GM18517 (cell line): ENCODE results near the gene CLN3.
"Not testable (repeated sequence)": the region's sequence is repeated elsewhere in the genome, so short reads cannot be mapped to it uniquely, and the experiment has no call there.

Source experiments
- ATAC-seq: cut with Tn5 transposase; IDR thresholded peaks from one replicate; pipeline ENCODE4 v1.9.1; 2021; ENCODE audit warnings: mild to moderate bottlenecking, moderate library complexity; ENCODE audit not compliant: unreplicated experiment

CLN3 gene

DNA sequence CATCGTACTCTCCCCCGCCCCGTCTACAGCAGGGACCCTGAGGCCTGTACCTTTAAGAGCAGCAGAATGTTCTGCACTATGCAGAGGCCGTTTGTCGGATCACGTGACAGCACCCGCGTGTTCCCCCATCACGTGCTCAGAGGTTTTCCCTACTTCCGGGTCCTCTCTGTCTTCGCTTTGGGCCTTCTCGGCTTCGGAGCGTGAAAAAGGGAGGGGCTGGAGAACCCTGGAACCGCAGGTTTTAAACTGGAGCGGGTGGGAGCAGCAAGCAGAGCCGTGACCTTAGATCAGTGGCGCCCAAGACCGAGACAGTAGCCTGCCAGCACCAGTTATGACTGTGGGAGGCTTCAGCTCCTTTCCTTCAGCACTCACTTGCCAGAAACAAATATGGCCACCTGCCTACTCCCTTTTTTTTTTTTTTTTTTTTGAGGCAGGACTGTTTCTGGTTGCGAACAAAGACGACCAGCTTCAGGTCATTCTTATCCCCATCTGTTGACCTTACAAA is at the start of gene CLN3:
CLN3 (minus strand) TSS at position 105 of the 505 bp plus-strand sequence. CDS start 315 bp downstream, outside the sequence.
- peak; percentile 73 for ATAC-seq

DNA sequence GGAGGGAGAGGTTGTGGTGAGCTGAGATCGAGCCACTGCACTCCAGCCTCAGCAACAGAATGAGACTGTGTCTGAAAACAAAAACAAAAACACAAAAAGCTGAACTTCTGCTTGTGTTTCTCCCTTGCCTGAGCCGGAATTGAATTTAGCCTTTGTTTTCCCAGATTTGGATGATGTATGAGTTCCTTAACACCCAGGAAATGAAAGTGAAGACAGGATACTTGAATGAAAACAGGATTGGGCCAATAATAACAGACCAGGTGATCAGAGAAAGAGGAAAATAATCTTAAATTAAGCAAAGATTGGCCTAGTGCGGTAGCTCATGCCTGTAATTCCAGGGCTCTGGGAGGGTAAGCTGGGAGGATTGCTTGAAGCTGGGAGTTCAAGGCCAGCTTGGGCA is 48.5 kb upstream of the CLN3 start:
- ATAC-seq, result no peak

DNA sequence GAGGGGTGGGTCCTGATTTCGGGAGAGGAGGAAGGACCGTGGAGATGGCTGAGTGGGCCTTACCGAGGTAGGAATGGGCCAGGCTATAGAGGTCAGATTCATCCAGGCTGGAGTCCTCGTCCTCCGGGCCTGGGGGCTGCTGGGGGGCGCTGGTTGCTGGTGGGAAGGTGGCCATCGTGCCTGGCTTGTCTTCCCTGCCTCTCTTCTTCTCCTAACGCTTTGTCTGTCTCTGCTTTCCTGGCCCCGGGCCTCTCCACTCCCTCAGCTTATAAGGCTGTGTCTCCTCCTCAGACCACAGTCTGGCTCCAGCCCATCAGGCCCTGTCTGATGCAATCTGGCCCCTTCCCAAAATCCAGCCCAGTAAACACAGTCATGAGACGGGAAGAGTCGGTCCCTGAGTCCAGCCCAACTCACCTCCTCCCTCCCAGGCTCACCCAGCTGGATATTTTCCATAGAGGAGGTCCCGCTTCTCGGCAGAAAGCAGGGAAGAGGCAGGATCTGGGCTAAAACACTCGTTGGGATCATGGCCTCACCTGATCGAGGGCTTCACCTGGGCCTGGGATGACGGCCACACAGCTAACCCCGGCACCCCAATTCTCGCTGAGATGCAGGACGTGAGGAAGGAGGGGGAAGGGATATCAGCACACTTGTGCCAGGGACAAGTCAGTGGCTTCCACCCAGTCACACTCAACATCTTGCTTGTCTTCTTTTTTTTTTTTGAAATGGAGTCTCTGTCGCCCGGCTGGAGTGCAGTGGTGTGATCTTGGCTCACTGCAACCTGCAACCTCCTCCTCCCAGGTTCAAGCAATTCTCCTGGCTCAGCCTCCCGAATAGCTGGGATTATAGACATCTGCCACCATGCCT is 47.1 kb upstream of the CLN3 start, which contains the start of gene NUPR1:
NUPR1 (minus strand) TSS at position 242 of the 864 bp plus-strand sequence; CDS start at position 175, 67 bp downstream.
- no peak for ATAC-seq

DNA sequence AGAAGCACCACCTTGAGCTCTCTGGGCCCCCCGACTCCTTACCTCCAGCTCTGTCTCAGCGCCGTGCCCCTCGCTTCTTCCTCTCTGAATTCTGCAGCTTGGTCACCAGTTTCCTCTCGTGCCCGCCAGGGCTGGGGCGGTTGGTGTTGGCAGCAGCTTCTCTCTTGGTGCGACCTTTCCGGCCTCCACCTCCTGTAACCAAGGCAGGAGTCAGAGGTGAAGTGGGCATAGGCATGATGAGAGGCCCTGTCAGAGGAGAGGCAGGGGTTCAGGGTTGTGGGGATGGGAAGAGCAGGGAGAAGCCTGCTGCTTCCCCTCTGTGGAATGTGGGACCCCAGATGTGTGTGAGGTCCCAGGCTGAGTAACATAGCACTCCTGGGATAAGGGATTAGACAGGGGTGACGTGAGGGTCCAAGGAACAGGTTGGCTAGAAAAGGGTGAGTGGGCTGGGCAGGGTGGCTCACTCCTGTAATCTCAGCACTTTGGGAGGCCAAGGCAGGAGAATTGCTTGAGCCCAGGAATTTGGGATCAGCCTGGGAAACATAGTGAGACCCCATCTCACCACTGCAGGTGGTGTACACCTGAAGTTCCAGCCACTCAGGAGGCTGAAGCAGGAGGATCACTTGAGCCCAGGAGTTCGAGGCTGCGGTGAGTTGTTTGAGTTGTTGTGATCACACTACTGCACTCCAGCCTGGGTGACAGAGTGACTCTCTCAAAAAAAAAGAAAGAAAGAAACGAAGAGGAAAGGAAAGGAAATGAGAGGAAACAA is 46.3 kb upstream of the CLN3 start:
- no peak for ATAC-seq

DNA sequence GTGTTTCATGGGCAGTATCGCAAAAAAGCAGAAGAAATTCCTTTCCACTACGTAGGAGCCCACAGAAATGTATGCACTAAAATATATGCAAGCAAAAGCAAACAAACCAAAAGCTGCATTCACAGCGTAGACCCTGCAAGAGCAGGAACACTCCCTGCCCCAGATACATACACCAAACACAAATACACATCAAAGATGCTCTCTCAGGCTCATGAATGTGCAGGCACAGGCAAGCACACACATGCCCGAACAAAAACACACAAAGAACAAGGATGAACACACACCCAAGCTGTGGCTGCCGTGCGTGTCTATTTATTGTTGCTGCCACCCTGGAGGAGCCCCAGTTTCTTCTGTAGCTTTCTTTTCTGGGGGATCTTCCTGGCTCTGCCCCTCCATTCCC is 45.2 kb upstream of the CLN3 start:
- ATAC-seq, result no peak

DNA sequence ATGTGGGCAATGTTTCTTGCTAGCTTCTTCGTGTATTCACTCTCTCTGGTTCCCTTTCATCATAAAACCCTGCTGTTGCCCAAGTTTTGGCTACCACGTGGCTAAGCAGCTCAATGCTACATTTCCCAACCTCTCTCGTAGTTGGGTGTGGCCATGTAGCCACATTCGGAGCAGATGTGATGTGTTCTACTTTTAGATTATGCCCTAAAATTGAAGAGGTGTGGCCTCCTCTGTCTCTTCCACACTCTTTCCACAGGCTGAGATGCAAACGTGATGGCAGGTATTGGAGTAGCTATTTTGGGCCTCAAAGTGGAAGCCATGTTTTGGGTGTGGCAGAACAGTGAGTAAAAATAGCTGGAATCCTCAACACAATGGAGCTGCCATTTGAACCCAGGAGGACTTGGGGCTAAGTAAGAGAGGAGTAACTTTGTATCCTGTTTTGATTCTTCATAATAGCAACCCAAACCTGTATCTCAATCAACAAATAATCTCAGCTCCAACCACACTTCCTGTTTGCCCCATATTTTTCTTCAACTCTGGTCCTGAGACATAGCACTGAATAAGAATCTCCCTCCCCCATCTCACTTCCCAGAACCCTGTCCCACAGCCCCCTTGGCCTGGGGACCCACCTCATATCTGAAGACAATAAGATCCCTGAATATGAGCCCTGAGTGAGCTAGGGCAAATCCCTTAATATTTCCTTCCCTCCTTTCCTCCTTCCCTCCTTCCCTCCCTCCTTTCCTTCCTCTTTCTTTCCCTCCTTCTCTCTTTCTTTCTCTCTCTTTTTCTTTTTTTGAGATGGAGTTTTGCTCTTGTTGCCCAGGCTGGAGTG is 42.9 kb upstream of the CLN3 start:
- no peak for ATAC-seq

DNA sequence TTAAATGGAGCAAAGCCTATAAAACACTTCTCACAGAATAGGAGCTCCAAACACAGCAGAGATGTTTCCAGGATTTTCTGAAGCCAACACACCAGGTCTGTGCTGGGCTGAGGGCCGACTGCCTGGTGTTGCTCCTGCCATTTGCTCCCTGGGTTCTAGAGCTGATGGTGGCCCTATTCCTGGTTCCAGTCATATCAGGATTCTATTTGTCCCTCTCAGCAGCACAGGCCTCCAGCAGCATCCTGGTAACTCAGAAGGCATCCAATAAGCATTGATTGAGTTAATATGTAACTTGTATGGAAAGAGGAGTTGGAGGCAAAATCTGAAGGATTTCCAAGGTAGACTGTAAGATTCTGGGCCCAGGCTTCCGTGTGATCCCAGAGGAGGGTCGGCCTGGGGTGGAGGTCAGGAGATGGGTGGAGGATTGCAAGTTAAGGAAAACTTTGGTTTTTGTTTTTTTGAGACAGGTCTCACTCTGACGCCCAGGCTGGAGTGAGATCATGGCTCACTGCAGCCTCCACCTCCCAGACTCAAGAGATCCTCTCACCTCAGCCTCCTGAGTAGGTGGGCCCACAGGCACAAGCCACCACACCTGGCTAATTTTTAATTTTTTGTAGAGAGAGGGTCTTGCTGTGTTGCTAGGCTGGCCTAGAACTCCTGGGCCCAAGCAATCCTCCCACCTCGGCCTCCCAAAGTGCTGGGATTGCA is 41.2 kb upstream of the CLN3 start:
- no peak for ATAC-seq

DNA sequence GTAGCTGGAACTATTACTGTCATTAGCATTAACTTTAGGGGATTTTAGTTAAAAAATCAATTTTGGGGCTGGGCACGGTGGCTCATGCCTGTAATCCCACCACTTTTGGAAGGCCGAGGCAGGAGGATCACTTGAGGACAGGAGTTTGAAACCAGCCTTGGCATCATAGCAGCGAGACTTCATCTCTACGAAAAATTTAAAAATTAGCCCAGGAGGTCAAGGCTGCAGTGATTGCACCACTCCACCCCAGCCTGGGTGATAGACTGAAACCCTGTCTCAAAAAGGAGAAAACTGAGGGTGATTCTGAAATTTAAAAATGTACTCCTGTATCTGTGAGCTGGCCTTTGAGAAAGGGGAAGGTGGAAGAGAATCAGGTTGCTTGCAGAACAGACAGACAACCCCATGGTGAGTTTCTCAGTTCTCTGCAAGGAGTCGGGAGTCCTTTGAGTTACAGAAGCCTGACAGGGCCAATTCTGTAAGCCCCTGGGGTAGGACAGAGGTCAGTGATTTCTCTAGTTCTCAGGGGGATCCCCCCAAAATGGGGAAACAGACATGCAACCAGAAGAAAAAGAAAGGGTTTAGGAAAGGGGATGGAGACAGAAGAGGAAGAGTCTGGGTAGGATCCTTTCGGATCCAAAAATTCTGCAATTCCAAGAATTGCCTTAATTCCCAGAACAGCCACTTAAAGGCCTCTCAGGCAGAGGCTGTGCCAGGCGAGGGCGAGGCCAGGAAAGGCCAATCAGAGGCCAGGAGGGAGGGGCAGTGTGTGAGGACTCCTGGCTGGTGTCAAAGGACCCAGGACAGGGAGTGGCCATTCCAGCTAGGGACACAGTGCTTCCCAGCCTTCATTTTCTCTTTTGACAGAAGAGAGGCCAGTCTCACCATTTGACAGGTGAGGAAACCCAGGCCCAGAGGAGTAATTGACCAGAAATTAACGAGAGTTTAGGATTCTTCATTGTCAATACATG is 40.2 kb upstream of the CLN3 start:
- no peak for ATAC-seq

DNA sequence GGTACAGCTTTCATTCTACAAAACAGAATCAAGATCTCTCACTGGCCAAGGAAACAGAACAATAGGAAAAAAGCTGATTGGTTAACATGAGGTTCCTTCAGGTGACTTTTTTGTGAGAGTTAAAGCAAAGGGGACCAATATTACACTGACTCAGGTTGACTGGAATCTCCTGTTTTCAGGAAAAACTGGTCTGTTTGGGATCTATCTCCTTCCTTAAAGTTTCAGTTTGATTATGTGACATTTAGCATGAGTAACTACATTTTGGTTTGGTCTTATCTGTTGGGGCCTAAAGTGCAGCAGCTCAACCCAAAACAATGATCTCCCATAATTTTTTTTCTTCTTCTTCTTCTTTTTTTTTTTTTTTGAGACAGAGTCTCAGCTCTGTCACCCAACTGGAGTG is 37.2 kb upstream of the CLN3 start:
- no peak for ATAC-seq

DNA sequence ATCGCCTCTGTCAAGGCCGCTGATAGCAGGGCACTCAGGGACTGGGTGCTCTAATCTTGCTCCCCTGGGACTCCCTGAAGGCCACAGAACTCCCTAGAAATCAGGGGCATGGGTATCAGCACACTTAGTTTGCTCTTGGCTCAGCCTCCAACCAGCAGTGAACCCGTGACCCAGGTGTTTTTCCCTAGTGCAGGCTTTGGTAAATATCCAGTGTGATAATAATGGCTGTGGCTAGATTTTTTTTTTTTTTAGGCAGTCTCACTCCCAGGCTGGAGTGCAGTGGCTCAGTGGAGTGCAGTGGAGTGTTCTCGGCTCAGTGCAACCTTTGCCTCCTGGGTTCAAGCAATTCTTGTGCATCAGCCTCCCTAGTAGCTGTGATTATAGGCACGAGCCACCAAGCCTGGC is 36.6 kb upstream of the CLN3 start:
- ATAC-seq, result no peak

DNA sequence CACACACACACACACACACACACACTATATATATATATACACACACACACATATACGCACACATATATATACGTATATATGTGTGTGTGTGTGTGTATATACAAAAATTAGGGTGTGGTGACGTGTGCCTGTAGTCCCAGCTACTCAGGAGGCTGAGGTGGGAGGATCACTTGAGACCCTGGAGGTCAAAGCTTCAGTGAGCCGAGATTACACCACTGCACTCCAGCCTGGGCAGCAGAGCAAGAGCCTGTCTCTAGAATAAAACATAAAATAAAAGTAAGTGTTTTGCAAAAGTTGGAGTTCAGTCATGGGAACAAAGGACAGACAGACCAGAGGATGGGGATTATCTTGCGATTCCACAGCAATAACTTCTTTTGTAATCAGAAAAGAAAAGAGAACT is 36.1 kb upstream of the CLN3 start:
- ATAC-seq, result no peak

DNA sequence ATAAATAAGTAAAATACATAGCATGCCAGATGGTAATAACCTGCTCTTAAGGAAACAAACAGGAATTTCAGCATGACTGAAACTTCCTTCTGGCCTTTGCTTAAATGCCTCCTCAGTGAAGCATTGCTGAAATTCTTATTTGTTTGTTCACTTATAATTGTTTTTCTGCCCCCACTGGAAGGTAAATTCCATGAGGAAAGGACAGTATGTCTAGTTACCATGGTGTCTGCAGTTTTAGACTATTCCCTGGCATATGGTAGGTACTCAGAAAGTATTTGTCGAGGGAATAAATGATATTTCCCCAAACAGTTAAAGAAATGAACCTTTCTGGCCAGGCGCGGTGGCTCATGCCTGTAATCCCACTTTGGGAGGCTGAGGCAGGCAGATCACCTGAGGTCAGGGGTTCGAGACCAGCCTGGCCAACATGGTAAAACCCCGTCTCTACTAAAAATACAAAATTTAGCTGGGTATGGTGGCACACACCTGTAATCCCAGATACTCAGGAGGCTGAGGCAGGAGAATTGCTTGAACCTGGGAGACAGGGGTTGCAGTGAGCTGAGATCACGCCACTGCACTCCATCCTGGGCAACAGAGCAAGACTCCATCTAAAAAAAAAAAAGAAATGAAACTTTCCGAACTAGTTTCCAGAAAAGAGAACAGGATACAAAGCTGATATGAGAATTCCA is 35.4 kb upstream of the CLN3 start:
- ATAC-seq, result not testable (repeated sequence)

DNA sequence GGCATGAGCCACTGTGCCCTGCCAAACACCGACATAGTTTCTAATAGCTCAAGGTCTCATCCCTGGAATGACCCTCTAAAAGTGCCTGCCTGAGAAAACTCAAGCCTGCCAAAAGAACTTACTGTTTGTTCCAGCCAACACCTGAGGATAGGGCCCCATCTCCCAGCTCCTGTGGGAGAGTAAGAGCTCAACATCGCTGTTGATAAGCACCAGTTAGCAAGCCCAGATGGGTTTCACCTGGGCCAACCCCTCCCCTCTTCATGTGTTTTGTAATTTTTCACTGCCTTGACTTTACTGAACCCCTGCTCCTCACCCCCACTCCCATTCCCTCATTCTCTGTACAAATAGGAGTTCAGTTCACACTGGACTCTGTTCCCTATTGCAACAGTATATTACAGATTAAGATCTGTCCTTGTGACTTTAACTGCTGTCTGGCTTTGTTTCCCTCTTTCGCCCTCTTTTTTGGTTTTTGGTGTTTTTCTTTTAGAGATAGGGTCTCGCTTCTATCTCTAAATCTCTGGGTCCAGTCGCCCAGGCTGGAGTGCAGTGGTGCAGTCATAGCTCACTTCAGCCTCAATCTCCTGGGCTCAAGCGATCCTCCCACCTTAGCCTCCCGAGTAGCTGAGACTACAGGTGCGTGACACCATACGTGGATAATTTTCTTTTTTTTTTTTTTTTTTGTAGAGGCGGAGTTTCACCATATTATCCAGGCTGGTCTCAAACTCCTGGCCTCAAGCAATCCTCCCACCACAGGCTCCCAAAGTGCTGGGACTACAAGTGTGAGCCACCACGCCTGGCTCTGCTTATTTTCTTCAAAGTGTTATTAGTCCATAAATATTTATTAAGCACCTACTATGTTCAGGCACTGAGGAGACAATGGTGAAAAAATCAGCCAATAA is 34.6 kb upstream of the CLN3 start:
- no peak for ATAC-seq

DNA sequence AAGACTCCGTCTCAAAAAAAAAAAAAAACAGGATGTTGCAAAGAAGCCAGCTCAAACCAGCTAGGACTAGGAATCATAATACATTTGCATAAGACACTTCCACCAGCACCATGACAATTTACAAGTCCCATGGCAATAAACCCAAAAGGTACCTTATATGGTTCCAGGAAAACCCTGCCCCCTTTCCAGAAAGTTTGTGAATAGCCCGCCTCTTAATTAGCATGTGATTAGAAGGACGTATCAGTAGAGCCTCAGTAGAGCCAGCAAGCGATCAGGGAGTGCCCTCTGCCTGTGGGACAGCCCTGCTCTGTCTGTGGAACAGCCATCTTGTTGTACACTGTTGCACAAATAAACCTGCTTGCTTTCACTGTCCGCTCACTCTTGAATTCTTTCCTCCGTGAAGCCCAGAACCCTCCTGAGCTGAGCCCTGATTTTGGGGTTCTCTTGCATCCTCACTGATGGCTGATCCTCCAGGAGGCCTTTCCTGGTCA is 32.9 kb upstream of the CLN3 start:
- ATAC-seq, result no peak

DNA sequence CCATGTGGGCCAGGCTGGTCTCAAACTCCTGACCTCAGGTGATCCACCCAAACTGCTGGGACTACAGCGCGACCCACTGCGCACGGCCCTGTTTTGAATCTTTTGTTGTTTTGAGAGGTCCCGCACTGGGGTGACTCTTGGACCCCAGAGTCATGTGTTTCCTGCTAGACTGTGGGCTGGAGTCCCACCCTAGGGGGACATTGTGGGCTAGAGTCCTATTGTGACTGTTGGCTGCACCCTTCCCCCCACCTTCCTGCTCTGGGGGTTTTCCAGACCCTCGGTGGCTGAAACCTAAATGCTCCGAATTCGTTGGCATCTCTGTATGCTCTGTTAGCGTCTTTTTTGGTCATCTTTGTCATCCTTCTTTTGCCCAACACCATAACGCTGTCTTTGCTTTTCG is 30.9 kb upstream of the CLN3 start:
- ATAC-seq, result no peak

DNA sequence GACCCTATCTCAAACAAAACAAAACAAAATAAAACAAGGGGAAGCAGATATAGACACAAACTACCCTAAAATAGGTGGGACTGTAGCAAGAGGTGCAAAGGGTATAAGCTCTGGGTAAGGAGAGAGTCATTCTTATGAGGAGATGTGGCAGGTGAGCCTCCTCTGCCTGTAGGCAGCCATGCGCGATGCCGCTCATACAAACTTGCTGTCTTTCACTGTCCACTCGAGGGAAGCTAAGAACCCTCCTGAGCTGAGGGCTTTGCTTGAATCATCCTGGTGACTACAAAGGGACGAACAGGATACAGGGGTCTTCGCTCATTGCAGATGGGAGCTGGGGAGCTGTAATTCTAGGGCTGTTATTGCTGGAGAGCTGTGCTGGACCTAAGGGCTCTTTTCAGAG is 29.6 kb upstream of the CLN3 start:
- ATAC-seq, result no peak

DNA sequence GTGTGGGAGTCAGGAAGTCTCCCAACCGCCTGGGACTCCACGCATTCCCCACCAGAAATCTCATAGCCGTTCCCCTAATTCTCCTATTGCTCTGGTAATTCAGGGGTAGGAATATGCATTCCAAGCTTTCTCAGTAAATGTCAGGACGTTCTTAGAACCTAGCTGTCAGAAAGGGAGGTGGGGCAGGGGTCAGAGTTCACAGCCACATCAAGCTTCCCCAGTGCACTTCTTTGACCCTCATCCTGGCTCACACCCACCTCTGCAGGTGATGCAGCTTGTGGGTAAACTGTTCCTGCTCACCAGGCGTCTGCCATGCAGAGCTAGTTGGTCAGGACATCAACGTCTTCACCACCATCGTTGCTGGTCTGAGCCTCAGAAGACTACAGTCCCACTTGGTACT is 28.8 kb upstream of the CLN3 start:
- no peak for ATAC-seq
